SK-N-MC (cell line): ENCODE results near the gene MC1R.

ENCODE experiments used
- EZH2 ChIP-seq: fragments of 200-600 bp; sonication (generic); IDR thresholded peaks from one replicate; pipeline ENCODE4 v1.6.1; 2017; ENCODE audit warnings: antibody characterized with exemption
- POLR2AphosphoS5 ChIP-seq: IDR thresholded peaks from 2 replicates; pipeline ENCODE4 v1.6.1; 2012; ENCODE audit warnings: mild to moderate bottlenecking, low read depth, low read length, borderline replicate concordance

GRCh38 chr16:89945654-89946053, 27.0 kb downstream of the MC1R start:
- TF ChIP-seq POLR2AphosphoS5 (no peak), EZH2 (no peak)
